GM18868 (cell line): ENCODE results near the gene FAM156B.
A peak's percentile ranks its signal among the peaks of the same experiment; 100 is the strongest.
"Not testable (repeated sequence)": the region's sequence is repeated elsewhere in the genome, so short reads cannot be mapped to it uniquely, and the experiment has no call there.

Experiments
- ATAC-seq: cut with Tn5 transposase; IDR thresholded peaks from one replicate; pipeline ENCODE4 v1.9.1; 2021; ENCODE audit warnings: mild to moderate bottlenecking, moderate library complexity; ENCODE audit not compliant: unreplicated experiment

FAM156B gene

GRCh38 chrX:52896855-52897709, at the start of gene FAM156B:
Gene FAM156B, plus strand, starts transcription at chrX:52897330. Its CDS starts 9,896 bp downstream, at chrX:52907226.
- peak; percentile 88 for ATAC-seq

- ATAC-seq: no peak
These were observed 44.8 kb upstream of the FAM156B start for GRCh38 chrX:52852110-52852860.

GRCh38 chrX:52856991-52857525, 40.1 kb upstream of the FAM156B start:
- ATAC-seq: not testable (repeated sequence)

GRCh38 chrX:52865343-52865998, 31.7 kb upstream of the FAM156B start:
- no peak for ATAC-seq

- no peak for ATAC-seq
These were observed 29.4 kb upstream of the FAM156B start, which contains the start of gene XAGE3 for GRCh38 chrX:52867610-52868348. Gene XAGE3, minus strand, starts transcription at chrX:52868083. Its CDS starts 950 bp downstream, at chrX:52867133.

GRCh38 chrX:52870046-52870445, 27.1 kb upstream of the FAM156B start:
- no peak for ATAC-seq

- not testable (repeated sequence) for ATAC-seq
These were observed 23.3 kb upstream of the FAM156B start for GRCh38 chrX:52873825-52874224.

- no peak for ATAC-seq
These were observed 22.5 kb upstream of the FAM156B start for GRCh38 chrX:52874661-52875060.

- ATAC-seq: not testable (repeated sequence)
These were observed 21.7 kb upstream of the FAM156B start for GRCh38 chrX:52875436-52875835.

GRCh38 chrX:52876386-52876785, 20.7 kb upstream of the FAM156B start:
- not testable (repeated sequence) for ATAC-seq

- not testable (repeated sequence) for ATAC-seq
These were observed 9.7 kb upstream of the FAM156B start for GRCh38 chrX:52887459-52887858.

- ATAC-seq: not testable (repeated sequence)
These were observed 9.0 kb upstream of the FAM156B start for GRCh38 chrX:52888090-52888489.

GRCh38 chrX:52896438-52896837, 692 bp upstream of the FAM156B start:
- peak; percentile 22 for ATAC-seq

- ATAC-seq: not testable (repeated sequence)
These were observed 8.4 kb downstream of the FAM156B start for GRCh38 chrX:52905531-52905930.

GRCh38 chrX:52906072-52906471, 8.9 kb downstream of the FAM156B start:
- not testable (repeated sequence) for ATAC-seq

GRCh38 chrX:52907137-52907536, 10.0 kb downstream of the FAM156B start:
- ATAC-seq: not testable (repeated sequence)

- not testable (repeated sequence) for ATAC-seq
These were observed 10.8 kb downstream of the FAM156B start for GRCh38 chrX:52907900-52908299.

- not testable (repeated sequence) for ATAC-seq
These were observed 12.3 kb downstream of the FAM156B start for GRCh38 chrX:52909313-52909969.

GRCh38 chrX:52913681-52914080, 16.6 kb downstream of the FAM156B start:
- ATAC-seq: not testable (repeated sequence)

GRCh38 chrX:52914704-52915103, 17.6 kb downstream of the FAM156B start:
- ATAC-seq: not testable (repeated sequence)
